DOHH2 (cell line): ENCODE measurements around the gene TMEM119.

Source experiments
- EZH2phosphoT487 ChIP-seq: fragments of 200-600 bp; sonication (generic); IDR thresholded peaks from 2 replicates; pipeline ENCODE4 v1.6.1; 2017; ENCODE audit warnings: borderline replicate concordance, mild to moderate bottlenecking, antibody characterized with exemption, low read length, moderate library complexity, mixed read lengths
- TF ChIP-seq, protein P1 (sequence below): fragments of 200-600 bp; sonication (generic); IDR thresholded peaks from one replicate; pipeline ENCODE4 v1.5.1; 2014; ENCODE audit warnings: antibody characterized with exemption, mild to moderate bottlenecking, low read depth, low read length; ENCODE audit not compliant: poor library complexity, severe bottlenecking

- TF ChIP-seq, protein P1, sequence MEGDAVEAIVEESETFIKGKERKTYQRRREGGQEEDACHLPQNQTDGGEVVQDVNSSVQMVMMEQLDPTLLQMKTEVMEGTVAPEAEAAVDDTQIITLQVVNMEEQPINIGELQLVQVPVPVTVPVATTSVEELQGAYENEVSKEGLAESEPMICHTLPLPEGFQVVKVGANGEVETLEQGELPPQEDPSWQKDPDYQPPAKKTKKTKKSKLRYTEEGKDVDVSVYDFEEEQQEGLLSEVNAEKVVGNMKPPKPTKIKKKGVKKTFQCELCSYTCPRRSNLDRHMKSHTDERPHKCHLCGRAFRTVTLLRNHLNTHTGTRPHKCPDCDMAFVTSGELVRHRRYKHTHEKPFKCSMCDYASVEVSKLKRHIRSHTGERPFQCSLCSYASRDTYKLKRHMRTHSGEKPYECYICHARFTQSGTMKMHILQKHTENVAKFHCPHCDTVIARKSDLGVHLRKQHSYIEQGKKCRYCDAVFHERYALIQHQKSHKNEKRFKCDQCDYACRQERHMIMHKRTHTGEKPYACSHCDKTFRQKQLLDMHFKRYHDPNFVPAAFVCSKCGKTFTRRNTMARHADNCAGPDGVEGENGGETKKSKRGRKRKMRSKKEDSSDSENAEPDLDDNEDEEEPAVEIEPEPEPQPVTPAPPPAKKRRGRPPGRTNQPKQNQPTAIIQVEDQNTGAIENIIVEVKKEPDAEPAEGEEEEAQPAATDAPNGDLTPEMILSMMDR, result no peak
- no peak for TF ChIP-seq EZH2phosphoT487
These were observed 19.1 kb downstream of the TMEM119 start for GRCh38 chr12:108578813-108579212.
